ENCODE measurements around the gene CAND2.
"Not testable (repeated sequence)": the region's sequence is repeated elsewhere in the genome, so short reads cannot be mapped to it uniquely, and the experiment has no call there.

CAND2 gene

DNA sequence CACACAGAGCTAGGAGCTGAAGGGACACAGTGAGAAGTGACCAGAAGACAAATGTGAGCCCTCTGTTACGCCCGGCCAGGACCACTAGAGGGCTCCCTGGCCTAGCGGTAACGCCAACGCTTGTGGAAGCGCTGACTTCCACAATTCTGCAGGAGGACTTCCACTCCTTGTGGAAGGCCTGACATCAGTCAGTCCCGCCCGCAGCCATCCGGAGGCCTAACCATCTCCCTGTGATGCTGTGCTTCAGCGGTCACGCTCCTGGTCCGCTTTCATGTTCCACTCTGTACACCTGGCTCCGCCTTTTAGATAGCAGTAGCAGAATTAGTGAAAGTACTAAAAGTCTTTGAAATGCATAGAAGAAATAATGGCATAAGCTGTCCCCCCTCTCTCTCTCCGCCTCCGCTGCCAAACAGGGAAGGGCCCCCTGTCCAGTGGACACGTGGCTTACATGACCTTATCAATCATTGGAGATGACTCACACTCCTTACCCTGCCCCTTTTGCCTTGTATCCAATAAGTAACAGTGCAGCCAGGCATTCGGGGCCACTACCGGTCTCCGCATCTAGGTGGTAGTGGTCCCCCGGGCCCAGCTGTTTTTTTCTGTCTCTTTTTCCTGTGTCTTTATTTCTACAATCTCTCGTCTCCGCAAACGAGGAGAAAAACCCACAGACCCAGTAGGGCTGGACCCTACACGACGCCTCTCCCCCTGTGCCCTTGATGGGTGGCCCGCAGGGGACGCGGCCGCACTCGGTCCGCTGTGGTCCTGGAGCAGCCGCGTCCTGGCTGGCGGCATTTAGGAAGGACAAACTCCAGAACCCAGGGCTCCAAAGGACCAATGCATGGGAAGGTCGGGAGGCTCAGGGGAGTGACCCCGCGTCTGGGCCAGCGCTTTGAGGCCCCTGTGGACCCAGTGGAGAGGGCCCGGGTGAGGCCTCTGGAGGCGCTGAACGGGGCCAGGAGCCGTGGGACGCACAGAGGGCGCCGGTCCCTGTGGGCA, 71.9 kb downstream of the CAND2 start:
- peak; percentile 90 for DNase-seq

DNA sequence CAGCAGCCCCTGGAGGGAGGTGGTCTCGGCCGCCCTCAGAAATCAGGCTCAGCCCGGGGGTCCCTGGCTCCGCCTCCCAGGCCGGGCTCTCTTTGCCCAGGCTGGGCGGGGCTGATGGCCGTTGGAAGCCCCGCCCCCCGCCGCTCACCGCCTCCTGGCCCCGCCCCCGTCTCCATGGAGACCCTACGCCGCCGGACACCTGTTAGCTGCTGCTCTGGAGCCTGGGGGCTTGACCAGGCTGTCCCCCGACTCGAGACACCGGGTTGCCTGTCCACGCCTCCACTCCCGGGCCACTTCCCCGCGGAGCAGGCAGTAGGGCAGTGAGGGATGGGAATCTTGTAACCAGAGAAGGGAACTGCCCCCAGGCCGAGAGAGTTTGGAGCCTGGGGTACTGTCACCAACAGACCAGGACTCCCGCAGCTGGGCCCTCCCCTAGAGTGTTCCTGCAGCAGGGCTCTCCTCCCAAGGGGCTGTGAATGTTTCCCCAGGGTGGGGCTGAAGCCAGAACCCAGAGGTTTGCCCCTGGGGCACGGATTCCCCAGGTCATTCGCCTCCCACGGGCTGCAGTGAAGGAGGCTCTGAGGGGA, 72.6 kb downstream of the CAND2 start:
- peak; percentile 70 for DNase-seq

- DNase-seq, result no peak
Observed at GRCh38 chr3:12870942-12871341, 74.5 kb downstream of the CAND2 start.

GRCh38 chr3:12871404-12871983, 75.0 kb downstream of the CAND2 start:
- no peak for DNase-seq

GRCh38 chr3:12875857-12876836, 79.7 kb downstream of the CAND2 start:
- peak; percentile 90 for DNase-seq

- no peak for DNase-seq
Observed at GRCh38 chr3:12877040-12877439, 80.6 kb downstream of the CAND2 start.

GRCh38 chr3:12878141-12878574, 81.7 kb downstream of the CAND2 start:
- no peak for DNase-seq

GRCh38 chr3:12878758-12879157, 82.3 kb downstream of the CAND2 start:
- DNase-seq, result not testable (repeated sequence)

DNA sequence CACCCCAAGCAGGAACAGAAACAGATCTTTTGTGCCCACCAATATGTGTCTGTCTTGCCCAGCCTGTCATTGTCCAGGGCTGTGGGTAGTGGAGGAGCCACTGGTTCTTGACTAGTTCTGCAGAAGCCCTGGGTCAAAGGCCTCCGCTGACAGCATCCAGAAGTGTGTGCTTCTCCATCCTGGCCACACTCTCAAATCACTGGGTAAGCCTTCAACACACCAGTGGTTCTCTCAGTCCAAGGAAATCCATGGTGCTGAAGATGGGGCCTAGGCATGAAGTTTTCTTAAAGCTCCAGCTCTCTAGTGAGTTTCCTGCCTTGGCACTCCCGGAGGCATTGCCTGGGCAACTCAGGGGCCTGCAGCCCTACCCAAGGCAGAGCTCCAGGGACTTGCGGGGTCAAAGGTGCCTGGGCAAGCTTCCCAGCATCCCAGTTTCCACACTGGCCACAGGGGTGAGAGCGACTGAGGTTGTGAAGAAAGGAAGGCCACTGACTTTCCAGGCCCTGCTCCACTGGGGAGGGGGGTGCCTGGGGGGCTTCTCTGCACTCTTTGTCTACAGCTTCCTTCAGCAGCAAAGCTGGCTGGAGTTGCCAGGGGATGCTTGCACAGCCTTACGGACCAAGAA, 82.8 kb downstream of the CAND2 start:
- no peak for DNase-seq

DNA sequence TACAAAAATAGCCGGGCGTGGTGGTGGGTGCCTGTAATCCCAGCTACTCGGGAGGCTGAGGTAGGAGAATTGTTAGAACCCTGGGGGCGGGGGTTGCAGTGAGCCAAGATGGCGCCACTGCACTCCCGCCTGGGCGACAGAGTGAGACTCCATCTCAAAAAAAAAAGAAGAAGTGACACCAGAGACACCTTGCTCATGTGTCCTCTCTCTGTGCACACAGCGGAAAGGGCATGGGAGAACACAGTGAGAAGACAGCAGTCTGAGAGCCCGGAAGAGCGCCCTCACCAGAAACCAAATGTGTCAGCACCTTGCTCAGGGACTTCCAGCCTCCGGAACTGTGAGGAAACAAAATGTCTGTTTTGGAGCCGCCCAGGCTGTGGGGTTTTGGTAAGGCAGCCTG, 85.4 kb downstream of the CAND2 start:
- DNase-seq, result not testable (repeated sequence)

- DNase-seq, result no peak
Observed at GRCh38 chr3:12882336-12883310, 86.1 kb downstream of the CAND2 start.

DNA sequence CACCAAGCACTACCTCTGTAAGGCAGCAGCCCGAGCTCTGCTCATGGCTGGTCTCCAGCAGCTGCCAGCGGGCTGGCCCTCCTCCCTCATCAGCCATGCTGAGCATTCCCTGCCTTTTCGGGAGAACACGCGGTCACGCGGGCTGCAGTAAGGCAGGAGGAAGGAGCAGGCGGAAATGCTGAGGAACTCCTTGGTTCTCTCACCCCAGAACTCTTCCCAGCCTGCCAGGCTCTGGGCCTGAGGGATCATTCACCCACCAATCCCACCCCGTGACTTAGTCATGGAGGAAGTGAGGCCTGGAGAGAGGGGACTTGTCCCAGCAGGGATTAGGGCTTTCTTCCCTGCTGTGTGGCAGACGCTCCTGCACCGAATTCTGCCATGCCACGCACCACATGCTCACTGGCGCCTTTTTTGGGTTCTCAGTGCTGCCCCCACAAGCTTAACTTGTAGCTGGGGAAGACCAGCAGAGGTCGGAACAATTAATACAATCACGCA, 87.8 kb downstream of the CAND2 start:
- DNase-seq, result no peak

All from retina (tissue), 1 donor.